ENCODE data around the gene ANKS1A. TPM values are rescaled to one million over a fixed set of nuclear protein-coding genes. Genes with fewer than 3 reads are reported as not detected.

The ANKS1A gene
- total RNA-seq, 2 experiments from 2014 or later: 7.4 to 9.1 TPM

- ChIA-PET POLR2A (no interaction called here), CTCF (no interaction called here)
- DNase-seq: no peak
- H3K4me1 Mint-ChIP-seq: no peaks in the 10 kb centered on the region
- no peaks in the 10 kb centered on the region for H3K27me3 Mint-ChIP-seq
- intact Hi-C loops (cut with DNase I, micrococcal nuclease): no loop called here
- H3K36me3 Mint-ChIP-seq (ENCODE audit: low read depth): peaks cover 2% of the 10 kb centered on the region
- ATAC-seq: no peak
- no peak overlapping the region for H3K4me3 Mint-ChIP-seq
- H3K9me3 Mint-ChIP-seq (ENCODE audit: low read depth): no peaks in the 10 kb centered on the region
- H3K27ac Mint-ChIP-seq: no peak overlapping the region
Observed at GRCh38 chr6:34945317-34945716, 56.3 kb downstream of the ANKS1A start.

- CTCF ChIA-PET: no interaction called here
Observed at GRCh38 chr6:34947561-34947960, 58.5 kb downstream of the ANKS1A start.

GRCh38 chr6:34949636-34950035 is 60.6 kb downstream of the ANKS1A start:
- intact Hi-C loops (cut with DNase I, micrococcal nuclease): no loop called here
- Mint-ChIP-seq H3K4me3 (no peak overlapping the region), H3K27ac (no peak overlapping the region), H3K36me3 (ENCODE audit: low read depth) (peaks cover 1% of the 10 kb centered on the region), H3K27me3 (no peaks in the 10 kb centered on the region), H3K4me1 (peaks cover 2% of the 10 kb centered on the region), H3K9me3 (ENCODE audit: low read depth) (no peaks in the 10 kb centered on the region)
- CTCF ChIA-PET: interaction anchor here (0.6 to 1.3 kb wide), 4 partner anchors 12 to 366 kb away, joined by 3 to 5 read pairs (median 3); no protein-coding TSS in a partner anchor
- no peak for ATAC-seq
- no peak for DNase-seq
- POLR2A ChIA-PET: no interaction called here

More at GRCh38 chr6:34947561-34947960, 58.5 kb downstream of the ANKS1A start:
- Mint-ChIP-seq H3K9me3 (ENCODE audit: low read depth) (no peaks in the 10 kb centered on the region), H3K4me3 (no peak overlapping the region), H3K27me3 (no peaks in the 10 kb centered on the region), H3K4me1 (no peaks in the 10 kb centered on the region), H3K27ac (no peak overlapping the region), H3K36me3 (ENCODE audit: low read depth) (peaks cover 4% of the 10 kb centered on the region)
- no peak for ATAC-seq
- POLR2A ChIA-PET: no interaction called here
- intact Hi-C loops (cut with DNase I, micrococcal nuclease): no loop called here
- no peak for DNase-seq

GRCh38 chr6:34950849-34951248 is 61.8 kb downstream of the ANKS1A start:
- H3K4me1 Mint-ChIP-seq: peaks cover 8% of the 10 kb centered on the region
- intact Hi-C loops (cut with DNase I, micrococcal nuclease): no loop called here
- ChIA-PET CTCF (no interaction called here), POLR2A (interaction anchor here (0.6 kb wide), 1 partner anchor 318 kb away, joined by 3 read pairs; no protein-coding TSS in a partner anchor)
- H3K4me3 Mint-ChIP-seq: no peak overlapping the region
- no peak for ATAC-seq
- peaks cover 1% of the 10 kb centered on the region for H3K36me3 Mint-ChIP-seq (ENCODE audit: low read depth)
- no peak overlapping the region for H3K27ac Mint-ChIP-seq
- no peaks in the 10 kb centered on the region for H3K9me3 Mint-ChIP-seq (ENCODE audit: low read depth)
- H3K27me3 Mint-ChIP-seq: no peaks in the 10 kb centered on the region
- DNase-seq: no peak

- no peaks in the 10 kb centered on the region for H3K27me3 Mint-ChIP-seq
- no peak for ATAC-seq
- H3K4me1 Mint-ChIP-seq: peaks cover 11% of the 10 kb centered on the region
- peaks cover 1% of the 10 kb centered on the region for H3K36me3 Mint-ChIP-seq (ENCODE audit: low read depth)
- no peak overlapping the region for H3K27ac Mint-ChIP-seq
- intact Hi-C loops (cut with DNase I, micrococcal nuclease): no loop called here
- no peaks in the 10 kb centered on the region for H3K9me3 Mint-ChIP-seq (ENCODE audit: low read depth)
- CTCF ChIA-PET: no interaction called here
- no peak for DNase-seq
- POLR2A ChIA-PET: no interaction called here
- no peak overlapping the region for H3K4me3 Mint-ChIP-seq
Observed at GRCh38 chr6:34951731-34952130, 62.7 kb downstream of the ANKS1A start.

GRCh38 chr6:34953061-34954025 is 64.3 kb downstream of the ANKS1A start:
- no peaks in the 10 kb centered on the region for H3K9me3 Mint-ChIP-seq (ENCODE audit: low read depth)
- peaks cover 1% of the 10 kb centered on the region for H3K36me3 Mint-ChIP-seq (ENCODE audit: low read depth)
- intact Hi-C loops (cut with DNase I, micrococcal nuclease): no loop called here
- no peak overlapping the region for H3K27ac Mint-ChIP-seq
- H3K4me1 Mint-ChIP-seq: peaks cover 11% of the 10 kb centered on the region
- POLR2A ChIA-PET: no interaction called here
- CTCF ChIA-PET: no interaction called here
- DNase-seq (no peak), ATAC-seq (peak; percentile 23)
- no peak overlapping the region for H3K4me3 Mint-ChIP-seq
- H3K27me3 Mint-ChIP-seq: no peaks in the 10 kb centered on the region

- peaks cover 1% of the 10 kb centered on the region for H3K36me3 Mint-ChIP-seq (ENCODE audit: low read depth)
- intact Hi-C loops (cut with DNase I, micrococcal nuclease): no loop called here
- H3K9me3 Mint-ChIP-seq (ENCODE audit: low read depth): no peaks in the 10 kb centered on the region
- H3K27me3 Mint-ChIP-seq: no peaks in the 10 kb centered on the region
- peak overlapping the region; percentile 48 for H3K27ac Mint-ChIP-seq
- no peak overlapping the region for H3K4me3 Mint-ChIP-seq
- ChIA-PET POLR2A (interaction anchor here (0.6 kb wide), 1 partner anchor 67 kb away, joined by 4 read pairs; no protein-coding TSS in a partner anchor), CTCF (no interaction called here)
- peak; percentile 23 for ATAC-seq
- DNase-seq: no peak
- H3K4me1 Mint-ChIP-seq: peaks cover 11% of the 10 kb centered on the region
Observed at GRCh38 chr6:34955442-34955841, 66.4 kb downstream of the ANKS1A start.

GRCh38 chr6:34957231-34957783 is 68.3 kb downstream of the ANKS1A start:
- intact Hi-C loops (cut with DNase I, micrococcal nuclease): no loop called here
- ChIA-PET CTCF (no interaction called here), POLR2A (no interaction called here)
- Mint-ChIP-seq H3K27ac (no peak overlapping the region), H3K27me3 (no peaks in the 10 kb centered on the region), H3K36me3 (ENCODE audit: low read depth) (no peaks in the 10 kb centered on the region), H3K4me1 (peaks cover 19% of the 10 kb centered on the region), H3K4me3 (no peak overlapping the region), H3K9me3 (ENCODE audit: low read depth) (no peaks in the 10 kb centered on the region)
- DNase-seq (no peak), ATAC-seq (no peak)

- peaks cover 21% of the 10 kb centered on the region for H3K4me1 Mint-ChIP-seq
- no peaks in the 10 kb centered on the region for H3K9me3 Mint-ChIP-seq (ENCODE audit: low read depth)
- DNase-seq (no peak), ATAC-seq (no peak)
- CTCF ChIA-PET: interaction anchor here (0.6 kb wide), 2 partner anchors 28 to 78 kb away, joined by 3 read pairs; no protein-coding TSS in a partner anchor
- no peaks in the 10 kb centered on the region for H3K36me3 Mint-ChIP-seq (ENCODE audit: low read depth)
- no peak overlapping the region for H3K4me3 Mint-ChIP-seq
- no peaks in the 10 kb centered on the region for H3K27me3 Mint-ChIP-seq
- POLR2A ChIA-PET: no interaction called here
- H3K27ac Mint-ChIP-seq: no peak overlapping the region
- intact Hi-C loops (cut with DNase I, micrococcal nuclease): no loop called here
Observed at GRCh38 chr6:34958734-34959133, 69.7 kb downstream of the ANKS1A start.

GRCh38 chr6:34959224-34959623 is 70.2 kb downstream of the ANKS1A start:
- no peak for ATAC-seq

GRCh38 chr6:34961082-34961481 is 72.0 kb downstream of the ANKS1A start:
- DNase-seq: no peak
- H3K27me3 Mint-ChIP-seq: no peaks in the 10 kb centered on the region
- ATAC-seq: no peak
- H3K36me3 Mint-ChIP-seq (ENCODE audit: low read depth): no peaks in the 10 kb centered on the region
- ChIA-PET CTCF (interaction anchor here (1.1 to 1.7 kb wide), 4 partner anchors 9 to 281 kb away, joined by 3 to 6 read pairs (median 4); no protein-coding TSS in a partner anchor), POLR2A (no interaction called here)
- intact Hi-C loops (cut with DNase I, micrococcal nuclease): no loop called here
- H3K4me3 Mint-ChIP-seq: no peak overlapping the region
- H3K4me1 Mint-ChIP-seq: peaks cover 12% of the 10 kb centered on the region
- H3K9me3 Mint-ChIP-seq (ENCODE audit: low read depth): no peaks in the 10 kb centered on the region
- no peak overlapping the region for H3K27ac Mint-ChIP-seq

More at GRCh38 chr6:34959224-34959623, 70.2 kb downstream of the ANKS1A start:
- ChIA-PET CTCF (interaction anchor here (0.6 kb wide), 1 partner anchor 28 kb away, joined by 3 read pairs; no protein-coding TSS in a partner anchor), POLR2A (no interaction called here)
- Mint-ChIP-seq H3K9me3 (ENCODE audit: low read depth) (no peaks in the 10 kb centered on the region), H3K27me3 (no peaks in the 10 kb centered on the region), H3K36me3 (ENCODE audit: low read depth) (no peaks in the 10 kb centered on the region), H3K27ac (no peak overlapping the region), H3K4me1 (peaks cover 19% of the 10 kb centered on the region), H3K4me3 (no peak overlapping the region)
- intact Hi-C loops (cut with DNase I, micrococcal nuclease): no loop called here
- no peak for DNase-seq

- no peak overlapping the region for H3K27ac Mint-ChIP-seq
- H3K9me3 Mint-ChIP-seq (ENCODE audit: low read depth): no peaks in the 10 kb centered on the region
- H3K4me3 Mint-ChIP-seq: no peak overlapping the region
- ChIA-PET CTCF (interaction anchor here (0.8 to 1.7 kb wide), 6 partner anchors 9 to 280 kb away, joined by 3 to 6 read pairs (median 4); no protein-coding TSS in a partner anchor), POLR2A (no interaction called here)
- DNase-seq: no peak
- no peaks in the 10 kb centered on the region for H3K27me3 Mint-ChIP-seq
- no peaks in the 10 kb centered on the region for H3K36me3 Mint-ChIP-seq (ENCODE audit: low read depth)
- intact Hi-C loops (cut with DNase I, micrococcal nuclease): no loop called here
- peaks cover 10% of the 10 kb centered on the region for H3K4me1 Mint-ChIP-seq
- ATAC-seq: no peak
Observed at GRCh38 chr6:34961574-34961973, 72.5 kb downstream of the ANKS1A start.

All from activated CD4-positive, alpha-beta T cell treated with anti-CD3 and anti-CD28 coated beads for 36 hours (primary cell).